LNCAP (cell line): ENCODE data around the gene ARHGAP4.

Source experiments
- TF ChIP-seq, protein P1 (sequence below): fragments of 450-650 bp; IDR thresholded peaks from 2 replicates; pipeline ENCODE4 v1.5.1; 2017; ENCODE audit warnings: mild to moderate bottlenecking

ARHGAP4 gene

GRCh38 chrX:153953342-153953830 lies 27.3 kb upstream of the ARHGAP4 start:
- TF ChIP-seq, protein P1, sequence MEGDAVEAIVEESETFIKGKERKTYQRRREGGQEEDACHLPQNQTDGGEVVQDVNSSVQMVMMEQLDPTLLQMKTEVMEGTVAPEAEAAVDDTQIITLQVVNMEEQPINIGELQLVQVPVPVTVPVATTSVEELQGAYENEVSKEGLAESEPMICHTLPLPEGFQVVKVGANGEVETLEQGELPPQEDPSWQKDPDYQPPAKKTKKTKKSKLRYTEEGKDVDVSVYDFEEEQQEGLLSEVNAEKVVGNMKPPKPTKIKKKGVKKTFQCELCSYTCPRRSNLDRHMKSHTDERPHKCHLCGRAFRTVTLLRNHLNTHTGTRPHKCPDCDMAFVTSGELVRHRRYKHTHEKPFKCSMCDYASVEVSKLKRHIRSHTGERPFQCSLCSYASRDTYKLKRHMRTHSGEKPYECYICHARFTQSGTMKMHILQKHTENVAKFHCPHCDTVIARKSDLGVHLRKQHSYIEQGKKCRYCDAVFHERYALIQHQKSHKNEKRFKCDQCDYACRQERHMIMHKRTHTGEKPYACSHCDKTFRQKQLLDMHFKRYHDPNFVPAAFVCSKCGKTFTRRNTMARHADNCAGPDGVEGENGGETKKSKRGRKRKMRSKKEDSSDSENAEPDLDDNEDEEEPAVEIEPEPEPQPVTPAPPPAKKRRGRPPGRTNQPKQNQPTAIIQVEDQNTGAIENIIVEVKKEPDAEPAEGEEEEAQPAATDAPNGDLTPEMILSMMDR = peak; percentile 84

DNA sequence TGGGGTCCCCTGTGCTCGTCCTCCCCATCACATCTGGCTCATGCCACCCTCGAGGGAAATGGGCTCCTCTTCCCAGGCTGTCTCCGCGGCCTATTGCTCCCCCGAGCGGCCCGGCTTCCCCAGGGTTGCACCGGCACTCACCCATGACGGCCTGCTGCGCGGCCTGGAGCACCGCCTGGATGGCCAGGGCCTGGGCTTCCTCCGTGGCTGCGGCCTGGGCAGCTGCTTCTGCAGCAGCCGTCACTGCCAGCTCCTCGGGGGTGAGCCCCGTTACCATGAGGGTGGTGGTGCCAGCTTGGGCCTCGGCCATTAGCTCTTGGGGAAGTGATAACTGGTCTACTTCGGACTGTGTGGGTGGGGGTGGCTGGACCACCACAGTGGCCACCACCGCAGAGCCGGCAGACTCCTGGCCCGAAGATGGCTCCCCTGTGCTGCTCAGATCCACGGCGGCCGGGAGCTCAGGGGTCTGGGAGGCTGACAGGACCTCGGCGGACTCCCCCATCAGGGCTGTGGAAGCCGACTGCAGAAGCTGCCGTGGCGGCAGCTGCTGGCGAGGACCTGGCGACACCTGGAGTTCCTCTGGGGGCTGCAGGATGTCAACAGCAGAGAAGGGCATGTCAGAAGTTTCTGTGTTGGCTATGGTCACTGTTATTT lies 26.4 kb upstream of the ARHGAP4 start:
- TF ChIP-seq, protein P1 = no peak

- TF ChIP-seq, protein P1 = no peak
These were observed 25.8 kb upstream of the ARHGAP4 start for GRCh38 chrX:153951683-153952372.

- TF ChIP-seq, protein P1 = no peak
These were observed 24.1 kb upstream of the ARHGAP4 start for GRCh38 chrX:153950127-153950526.

DNA sequence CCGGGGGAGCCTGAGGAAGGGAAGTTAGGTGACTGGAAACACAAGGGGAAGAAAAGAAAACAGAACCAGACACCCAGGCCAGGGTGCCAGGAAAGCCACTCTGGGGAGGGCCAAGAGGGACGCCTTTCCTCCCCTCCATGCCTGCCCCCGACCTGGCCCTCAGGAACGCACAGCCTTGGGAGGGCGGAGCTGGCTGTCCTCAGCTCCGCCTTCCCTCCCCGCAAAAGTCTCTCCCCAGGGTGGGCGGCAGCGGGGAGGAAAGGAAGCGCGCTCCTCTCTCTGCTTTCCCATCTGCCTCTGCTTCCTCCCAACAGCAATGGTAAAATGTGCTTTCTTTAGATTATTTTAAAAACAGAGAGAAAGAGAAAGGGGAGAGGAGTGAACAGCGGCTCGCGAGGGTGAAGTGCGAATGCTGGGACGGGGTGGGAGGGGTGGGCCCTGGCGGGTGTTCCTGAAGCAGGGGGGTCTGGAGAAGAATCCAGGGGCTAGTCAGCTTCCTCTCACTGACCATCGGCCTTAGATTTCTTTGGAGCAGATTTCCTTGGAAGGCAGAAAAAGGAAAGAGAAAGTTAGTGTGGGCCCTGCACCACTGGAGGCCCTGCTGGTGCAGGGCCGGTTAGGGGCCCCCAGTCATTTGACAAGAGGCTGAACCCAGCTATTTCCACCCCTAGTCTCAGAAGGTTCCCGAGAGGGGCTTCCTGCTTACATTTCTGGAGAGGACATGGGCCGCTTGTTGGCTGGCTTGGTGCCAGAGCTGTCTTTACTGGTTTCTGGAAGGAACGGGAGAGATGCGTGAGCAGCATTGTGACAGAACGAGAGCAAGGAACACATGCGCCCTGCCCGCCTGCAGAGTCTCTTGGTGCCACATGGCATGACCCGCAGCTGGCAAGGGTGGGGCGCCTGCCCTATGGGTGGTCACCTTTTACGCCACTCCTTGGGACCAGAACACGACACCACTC lies 23.1 kb upstream of the ARHGAP4 start:
- TF ChIP-seq, protein P1 = no peak

- TF ChIP-seq, protein P1 = no peak
These were observed 22.0 kb upstream of the ARHGAP4 start for GRCh38 chrX:153948002-153948466.
